EL (cell line): ENCODE measurements around the gene SLAMF6.
"Not testable (repeated sequence)": the region's sequence is repeated elsewhere in the genome, so short reads cannot be mapped to it uniquely, and the experiment has no call there.

ENCODE experiments used
- DNase-seq: peaks from one replicate; pipeline ENCODE4 v3.0.0-alpha.2; 2016

Gene SLAMF6

GRCh38 chr1:160541622-160542302, 18.7 kb upstream of the SLAMF6 start:
- peak; percentile 21 for DNase-seq

GRCh38 chr1:160540859-160541233, 17.8 kb upstream of the SLAMF6 start:
- no peak for DNase-seq

- DNase-seq, result no peak
Measured at GRCh38 chr1:160539990-160540858, 17.2 kb upstream of the SLAMF6 start.

GRCh38 chr1:160539684-160539989, 16.6 kb upstream of the SLAMF6 start:
- DNase-seq, result no peak

GRCh38 chr1:160538985-160539651, 16.1 kb upstream of the SLAMF6 start:
- no peak for DNase-seq

- no peak for DNase-seq
Measured at GRCh38 chr1:160537714-160538665, 14.9 kb upstream of the SLAMF6 start.

- DNase-seq, result no peak
Measured at GRCh38 chr1:160534823-160535605, 12.0 kb upstream of the SLAMF6 start.

- DNase-seq, result not testable (repeated sequence)
Measured at GRCh38 chr1:160532557-160532813, 9.4 kb upstream of the SLAMF6 start.

- not testable (repeated sequence) for DNase-seq
Measured at GRCh38 chr1:160531809-160532556, 8.9 kb upstream of the SLAMF6 start.

- DNase-seq, result not testable (repeated sequence)
Measured at GRCh38 chr1:160529401-160529952, 6.4 kb upstream of the SLAMF6 start.

- not testable (repeated sequence) for DNase-seq
Measured at GRCh38 chr1:160523789-160524188, 734 bp upstream of the SLAMF6 start.

- no peak for DNase-seq
Measured at GRCh38 chr1:160522136-160522535, 919 bp downstream of the SLAMF6 start.

- no peak for DNase-seq
Measured at GRCh38 chr1:160521554-160521953, 1.5 kb downstream of the SLAMF6 start.

GRCh38 chr1:160520999-160521398, 2.1 kb downstream of the SLAMF6 start:
- no peak for DNase-seq

GRCh38 chr1:160520582-160520981, 2.5 kb downstream of the SLAMF6 start:
- peak; percentile 7 for DNase-seq

GRCh38 chr1:160519642-160520435, 3.2 kb downstream of the SLAMF6 start:
- peak; percentile 16 for DNase-seq

- not testable (repeated sequence) for DNase-seq
Measured at GRCh38 chr1:160517519-160517918, 5.5 kb downstream of the SLAMF6 start.

GRCh38 chr1:160515908-160516307, 7.1 kb downstream of the SLAMF6 start:
- DNase-seq, result not testable (repeated sequence)

GRCh38 chr1:160504651-160505050, 18.4 kb downstream of the SLAMF6 start:
- DNase-seq, result no peak

- no peak for DNase-seq
Measured at GRCh38 chr1:160503087-160503486, 20.0 kb downstream of the SLAMF6 start.
